Measurements from ENCODE around the gene F7.

- TF ChIP-seq POLR2AphosphoS5 (IDR thresholded peaks at IDR 0.05; ENCODE audit: low read depth, low read length) (no peak), POLR2A (IDR thresholded peaks at IDR 0.05; ENCODE audit: low read depth, low read length) (no peak), TAF1 (IDR thresholded peaks at IDR 0.05; ENCODE audit: borderline replicate concordance, low read depth, low read length) (no peak)
These were observed 21.3 kb upstream of the F7 start for GRCh38 chr13:113084094-113084942.
